NB4 (cell line): ENCODE measurements around the gene CALHM2.
A peak's percentile ranks its signal among the peaks of the same experiment; 100 is the strongest.

Experiments used
- DNase-seq: peaks from one replicate; pipeline ENCODE4 v3.0.0; 2010; ENCODE audit warnings: low read depth
- H3K4me3 ChIP-seq: one replicate; pipeline ENCODE4 v1.5.1; 2011; ENCODE audit warnings: mild to moderate bottlenecking, low read depth, low read length, moderate library complexity
- MYC ChIP-seq: IDR thresholded peaks from 2 replicates; pipeline ENCODE4 v1.6.1; 2011; ENCODE audit warnings: low read depth, low read length
- POLR2A ChIP-seq: IDR thresholded peaks from 2 replicates; pipeline ENCODE4 v1.6.1; 2011; ENCODE audit warnings: mild to moderate bottlenecking; ENCODE audit not compliant: insufficient read length; ENCODE audit errors: extremely low read depth
- TF ChIP-seq, protein P1 (sequence below): IDR thresholded peaks from 2 replicates; pipeline ENCODE4 v1.6.1; 2011; ENCODE audit warnings: low read depth, low read length
- TF ChIP-seq, protein P2 (sequence below): IDR thresholded peaks from one replicate; pipeline ENCODE4 v1.5.1; 2012; ENCODE audit warnings: low read depth, low read length

The CALHM2 gene

GRCh38 chr10:103457176-103457712 is 5.1 kb upstream of the CALHM2 start:
- TF ChIP-seq POLR2A (no peak), MYC (no peak)
- TF ChIP-seq, protein P1, sequence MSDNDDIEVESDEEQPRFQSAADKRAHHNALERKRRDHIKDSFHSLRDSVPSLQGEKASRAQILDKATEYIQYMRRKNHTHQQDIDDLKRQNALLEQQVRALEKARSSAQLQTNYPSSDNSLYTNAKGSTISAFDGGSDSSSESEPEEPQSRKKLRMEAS: no peak
- TF ChIP-seq, protein P2, sequence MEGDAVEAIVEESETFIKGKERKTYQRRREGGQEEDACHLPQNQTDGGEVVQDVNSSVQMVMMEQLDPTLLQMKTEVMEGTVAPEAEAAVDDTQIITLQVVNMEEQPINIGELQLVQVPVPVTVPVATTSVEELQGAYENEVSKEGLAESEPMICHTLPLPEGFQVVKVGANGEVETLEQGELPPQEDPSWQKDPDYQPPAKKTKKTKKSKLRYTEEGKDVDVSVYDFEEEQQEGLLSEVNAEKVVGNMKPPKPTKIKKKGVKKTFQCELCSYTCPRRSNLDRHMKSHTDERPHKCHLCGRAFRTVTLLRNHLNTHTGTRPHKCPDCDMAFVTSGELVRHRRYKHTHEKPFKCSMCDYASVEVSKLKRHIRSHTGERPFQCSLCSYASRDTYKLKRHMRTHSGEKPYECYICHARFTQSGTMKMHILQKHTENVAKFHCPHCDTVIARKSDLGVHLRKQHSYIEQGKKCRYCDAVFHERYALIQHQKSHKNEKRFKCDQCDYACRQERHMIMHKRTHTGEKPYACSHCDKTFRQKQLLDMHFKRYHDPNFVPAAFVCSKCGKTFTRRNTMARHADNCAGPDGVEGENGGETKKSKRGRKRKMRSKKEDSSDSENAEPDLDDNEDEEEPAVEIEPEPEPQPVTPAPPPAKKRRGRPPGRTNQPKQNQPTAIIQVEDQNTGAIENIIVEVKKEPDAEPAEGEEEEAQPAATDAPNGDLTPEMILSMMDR: no peak
- no peak for DNase-seq
- H3K4me3 ChIP-seq: no peak overlapping the region

DNA sequence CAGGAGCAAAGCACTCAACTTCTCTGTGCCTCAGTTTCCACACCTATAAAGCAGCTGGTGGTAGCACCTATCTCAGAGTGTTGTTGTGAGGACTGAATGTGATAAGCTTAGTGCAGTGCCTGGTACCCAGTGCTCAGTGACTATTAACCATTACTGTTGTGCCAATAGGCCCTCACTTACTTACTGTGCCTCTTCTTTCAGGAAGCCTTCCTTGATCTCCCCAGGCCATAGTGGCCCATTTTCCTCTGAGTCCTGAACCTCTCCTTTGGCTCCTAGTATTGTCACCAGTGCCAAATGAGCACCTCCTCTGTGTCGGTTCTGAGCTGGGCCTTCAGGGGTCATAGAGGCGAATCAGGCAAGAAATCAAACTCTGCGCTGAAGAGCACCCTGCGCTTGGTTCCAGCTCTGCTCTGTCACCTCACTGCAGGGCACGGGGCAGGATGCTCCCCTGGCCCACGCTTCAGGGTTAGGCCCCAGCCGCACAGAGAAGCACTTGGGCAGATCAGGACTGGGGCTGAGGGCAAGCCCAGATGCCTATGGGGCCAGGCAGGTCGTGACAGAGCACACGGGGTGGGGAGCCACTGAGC is 4.0 kb upstream of the CALHM2 start:
- TF ChIP-seq MYC (no peak), POLR2A (no peak)
- TF ChIP-seq, protein P2: no peak
- no peak overlapping the region for H3K4me3 ChIP-seq
- no peak for DNase-seq

DNA sequence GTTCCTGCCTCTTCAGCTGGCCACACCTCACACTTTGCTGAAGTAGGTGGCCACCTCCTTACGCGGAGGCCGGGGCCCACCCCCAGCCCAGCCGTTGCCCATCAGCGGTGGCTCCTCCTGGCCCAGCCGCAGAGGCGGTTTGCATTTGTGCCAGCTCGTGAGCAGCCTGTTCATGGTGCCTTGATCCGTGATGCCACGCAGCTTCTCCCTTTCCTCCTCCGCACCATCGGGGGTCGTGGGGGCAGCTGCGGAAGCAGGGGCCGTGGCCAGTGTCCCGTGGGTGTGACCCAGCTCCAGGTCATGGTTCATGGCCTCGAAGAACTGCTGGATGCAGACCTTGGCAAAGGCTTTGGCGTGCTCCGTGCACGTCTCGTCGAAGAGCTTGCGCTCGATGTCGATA is 3.1 kb upstream of the CALHM2 start:
- H3K4me3 ChIP-seq: no peak overlapping the region
- TF ChIP-seq, protein P2: no peak
- no peak for TF ChIP-seq POLR2A
- TF ChIP-seq MYC: no peak
- TF ChIP-seq, protein P1: no peak
- no peak for DNase-seq

GRCh38 chr10:103454026-103454425 is 1.9 kb upstream of the CALHM2 start:
- TF ChIP-seq POLR2A (no peak), MYC (no peak)
- TF ChIP-seq, protein P1: 0 out of 2 replicates have a peak, but pooled peaks have one; percentile 37
- TF ChIP-seq, protein P2: no peak
- H3K4me3 ChIP-seq: no peak overlapping the region
- no peak for DNase-seq

GRCh38 chr10:103452506-103453230 is 498 bp upstream of the CALHM2 start:
- H3K4me3 ChIP-seq: no peak overlapping the region
- TF ChIP-seq, protein P2: no peak
- no peak for TF ChIP-seq POLR2A
- no peak for DNase-seq
